CD14-positive monocyte (primary cell): Measurements from ENCODE around the gene ATG4B. TPM values are rescaled to one million over a fixed set of nuclear protein-coding genes. Genes with fewer than 3 reads are reported as not detected.

Experiments
- DNase-seq, 3 donors: peaks; one replicate each; pipeline ENCODE4 v3.0.0-alpha.2; 2011 to 2022
- H2AFZ ChIP-seq: 2 replicates; pipeline ENCODE4 v1.6.0; 2012; ENCODE audit warnings: mild to moderate bottlenecking, low read depth, low read length, inconsistent platforms; ENCODE audit not compliant: insufficient read depth, poor library complexity, severe bottlenecking
- H3K27ac ChIP-seq, 2 donors: 1 replicate in 1 of 2; 2 replicates in 1 of 2; pipeline ENCODE4 v1.5.1; 2012 to 2013; ENCODE audit warnings: low read length in 2 of 2, control low read depth in 1 of 2, inconsistent platforms in 1 of 2, low read depth in 1 of 2, mild to moderate bottlenecking in 1 of 2
- H3K27me3 ChIP-seq, 2 donors: one replicate each; pipeline versions ENCODE4 v1.6.0 to v1.6.1; 2011 to 2013; ENCODE audit warnings: low read length in 2 of 2; ENCODE audit not compliant: control insufficient read depth in 2 of 2, insufficient read depth in 2 of 2
- H3K36me3 ChIP-seq, 2 donors: replicated peaks in 1 of 2; 1 replicate in 1 of 2; 2 replicates in 1 of 2; pipeline versions ENCODE4 v1.5.1 to v1.6.1; 2012 to 2013; ENCODE audit warnings: low read length in 2 of 2, control low read depth in 1 of 2, inconsistent platforms in 1 of 2, mild to moderate bottlenecking in 1 of 2; ENCODE audit not compliant: insufficient read depth in 2 of 2, control insufficient read depth in 1 of 2
- H3K4me1 ChIP-seq, 2 donors: 1 replicate in 1 of 2; 2 replicates in 1 of 2; pipeline versions ENCODE4 v1.5.1 to v1.6.1; 2012 to 2013; ENCODE audit warnings: low read length in 2 of 2, control low read depth in 1 of 2, inconsistent platforms in 1 of 2, mild to moderate bottlenecking in 1 of 2, moderate library complexity in 1 of 2; ENCODE audit not compliant: insufficient read depth in 2 of 2, control insufficient read depth in 1 of 2
- H3K4me2 ChIP-seq: replicated peaks from 2 replicates; pipeline ENCODE3; 2012; ENCODE audit warnings: low read length, moderate library complexity, mild to moderate bottlenecking; ENCODE audit not compliant: poor library complexity, severe bottlenecking; ENCODE audit errors: extremely low read depth
- H3K4me3 ChIP-seq, 3 experiments: fragments of 200-600 bp in 1 of 3; sonication (generic) in 1 of 3; replicated peaks in 1 of 3; 1 replicate in 2 of 3; 2 replicates in 1 of 3; pipeline ENCODE4 v1.5.1; 2011 to 2013; ENCODE audit warnings: low read length in 3 of 3, mild to moderate bottlenecking in 3 of 3, control low read depth in 2 of 3, low read depth in 2 of 3, inconsistent platforms in 1 of 3, moderate library complexity in 1 of 3
- H3K79me2 ChIP-seq: 2 replicates; pipeline ENCODE4 v1.6.0; 2012; ENCODE audit warnings: mild to moderate bottlenecking, control low read depth, inconsistent platforms, low read length, moderate library complexity; ENCODE audit not compliant: insufficient read depth
- H3K9ac ChIP-seq: 2 replicates; pipeline ENCODE4 v1.6.0; 2017; ENCODE audit warnings: low read length, mild to moderate bottlenecking; ENCODE audit not compliant: insufficient read depth, poor library complexity, severe bottlenecking
- H3K9me3 ChIP-seq, 2 donors: replicated peaks in 1 of 2; 1 replicate in 1 of 2; 2 replicates in 1 of 2; pipeline versions ENCODE4 v1.5.1 to v1.6.1; 2012 to 2013; ENCODE audit warnings: low read length in 2 of 2, control low read depth in 1 of 2; ENCODE audit not compliant: control insufficient read depth in 1 of 2, insufficient read depth in 1 of 2
- H4K20me1 ChIP-seq: 2 replicates; pipeline ENCODE4 v1.6.0; 2012; ENCODE audit warnings: mild to moderate bottlenecking, low read length, control low read depth, moderate library complexity; ENCODE audit not compliant: insufficient read depth
- H3K27ac Mint-ChIP-seq, 7 donors: one replicate each; pipeline ENCODE4 v1.8.0; 2020; ENCODE audit warnings: mild to moderate bottlenecking in 7 of 7, mixed read lengths in 7 of 7, moderate library complexity in 6 of 7, inconsistent platforms in 2 of 7
- H3K27me3 Mint-ChIP-seq, 3 donors: one replicate each; pipeline ENCODE4 v1.8.0; 2021 to 2022; ENCODE audit warnings: low read depth in 3 of 3, mild to moderate bottlenecking in 3 of 3, mixed read lengths in 3 of 3, moderate library complexity in 3 of 3, inconsistent platforms in 1 of 3
- H3K36me3 Mint-ChIP-seq, 2 donors: one replicate each; pipeline ENCODE4 v1.8.0; 2020; ENCODE audit warnings: mixed read lengths in 2 of 2, inconsistent platforms in 1 of 2, mild to moderate bottlenecking in 1 of 2
- H3K4me1 Mint-ChIP-seq: one replicate; pipeline ENCODE4 v1.8.0; 2020; ENCODE audit warnings: mild to moderate bottlenecking, mixed read lengths
- H3K4me3 Mint-ChIP-seq, 2 donors: one replicate each; pipeline ENCODE4 v1.8.0; 2020; ENCODE audit warnings: mild to moderate bottlenecking in 2 of 2, mixed read lengths in 2 of 2, moderate library complexity in 1 of 2
- H3K9me3 Mint-ChIP-seq, 7 donors: one replicate each; pipeline ENCODE4 v1.8.0; 2020 to 2022; ENCODE audit warnings: mixed read lengths in 7 of 7, mild to moderate bottlenecking in 6 of 7, moderate library complexity in 6 of 7, inconsistent platforms in 2 of 7
- CTCF ChIP-seq: fragments of 200-600 bp; IDR thresholded peaks from one replicate; pipeline ENCODE4 v1.8.0; 2022; ENCODE audit warnings: antibody characterized with exemption, mild to moderate bottlenecking
- WGBS: methylation state at CpG from one replicate; pipeline ENCODE4 v1.1.5; 2013; ENCODE audit warnings: missing lambda C conversion rate; ENCODE audit not compliant: insufficient coverage; 5-methylcytosine and 5-hydroxymethylcytosine counted together
- intact Hi-C, 2 donors: fragments of 100-400 bp; cut with micrococcal nuclease; formaldehyde crosslinking; loops; one replicate each; pipeline versions ENCODE4 v1.15.0 to v1.15.1; 2023
- polyA plus RNA-seq, 3 donors: library from polyadenylated mRNA; depleted of rRNA in 1 of 3; unstranded in 2 of 3; stranded (reverse) in 1 of 3; fragments of 300-500 nt in 2 of 3; fragments of >200 nt in 1 of 3; fragmentation: Illumina TruSeq in 2 of 3; gene quantifications; 1 replicate in 2 of 3; 2 replicates in 1 of 3; pipeline ENCODE4 v1.2.3, GENCODE V29; 2012 to 2021

The ATG4B gene
- polyA plus RNA-seq, 3 donors, result 54.5 to 202 (median 58.9) TPM

GRCh38 chr2:241686324-241686649, 48.8 kb downstream of the ATG4B start:
- Mint-ChIP-seq H3K36me3 (peaks cover 20 to 31% of the 10 kb centered on the region in 2 donors), H3K27ac (peak overlapping the region; percentile 12 to 87 (median 76)), H3K4me3 (peak overlapping the region; percentile 88 to 89), H3K4me1 (peaks cover 25% of the 10 kb centered on the region), H3K9me3 (no peaks in the 10 kb centered on the region), H3K27me3 (peaks cover 0 to 1% (median 0%) of the 10 kb centered on the region in 3 donors)
- TF ChIP-seq CTCF, result no peak
- no peaks in the 10 kb centered on the region for H3K27me3 ChIP-seq
- peak overlapping the region; percentile 82 to 92 (median 89) for H3K4me3 ChIP-seq
- H3K4me1 ChIP-seq, result peaks cover 20 to 24% of the 10 kb centered on the region in 2 donors
- H2AFZ ChIP-seq, result peak overlapping the region; percentile 99
- H3K9ac ChIP-seq, result peak overlapping the region; percentile 67
- intact Hi-C loops, result loop anchor here (2.0 to 10.0 kb wide), 6 partner anchors 15 to 179 kb away; partner anchors contain the start of genes D2HGDH (in 2 of the 2), ATG4B (in 1 of the 2), ING5 (in 1 of the 2) and STK25 (in 1 of the 2)
- 0% methylated on average over 35 of the region's 37 CpGs for WGBS
- H3K79me2 ChIP-seq, result peaks cover 67% of the 10 kb centered on the region
- peaks cover 18 to 48% of the 10 kb centered on the region in 2 donors for H3K36me3 ChIP-seq
- H3K9me3 ChIP-seq, result no peaks in the 10 kb centered on the region
- no peak for DNase-seq
- peak overlapping the region; percentile 50 to 89 for H3K27ac ChIP-seq
- H4K20me1 ChIP-seq, result no peaks in the 10 kb centered on the region
- H3K4me2 ChIP-seq, result peak overlapping the region; percentile 94

GRCh38 chr2:241686650-241687425, 49.3 kb downstream of the ATG4B start, which contains the start of gene DTYMK:
Gene DTYMK (minus strand): TSS chr2:241686815. CDS start chr2:241686783, 32 bp downstream.
- peak within 1 kb of the TSS; percentile 80 to 96 (median 89) for H3K27ac Mint-ChIP-seq
- peak within 1 kb of the TSS; percentile 99 for H2AFZ ChIP-seq
- H3K9ac ChIP-seq, result peak within 1 kb of the TSS; percentile 88
- peak within 1 kb of the TSS; percentile 89 to 94 for H3K4me3 Mint-ChIP-seq
- peak within 1 kb of the TSS; percentile 87 to 92 (median 89) for H3K4me3 ChIP-seq
- H3K79me2 ChIP-seq, result peaks cover 67% of the 10 kb centered on the region
- WGBS, result under 1% methylated on average over 102 of the region's 102 CpGs
- H3K9me3 Mint-ChIP-seq, result no peaks in the 10 kb centered on the region
- no peaks in the 10 kb centered on the region for H4K20me1 ChIP-seq
- peak; percentile 92 to 97 (median 96) for DNase-seq
- peaks cover 25% of the 10 kb centered on the region for H3K4me1 Mint-ChIP-seq
- H3K36me3 Mint-ChIP-seq, result peaks cover 20 to 27% of the 10 kb centered on the region in 2 donors
- H3K4me2 ChIP-seq, result peak within 1 kb of the TSS; percentile 94
- H3K27me3 ChIP-seq, result no peaks in the 10 kb centered on the region
- H3K36me3 ChIP-seq, result peaks cover 15 to 48% of the 10 kb centered on the region in 2 donors
- H3K27me3 Mint-ChIP-seq, result peaks cover 0 to 1% (median 0%) of the 10 kb centered on the region in 3 donors
- peaks cover 20 to 24% of the 10 kb centered on the region in 2 donors for H3K4me1 ChIP-seq
- peak within 1 kb of the TSS; percentile 50 to 89 for H3K27ac ChIP-seq
- H3K9me3 ChIP-seq, result no peaks in the 10 kb centered on the region
- intact Hi-C loops, result loop anchor here (2.0 to 10.0 kb wide), 6 partner anchors 14 to 180 kb away; partner anchors contain the start of genes D2HGDH (in 2 of the 2), ATG4B (in 1 of the 2), ING5 (in 1 of the 2) and STK25 (in 1 of the 2)
- no peak for TF ChIP-seq CTCF
